SK-N-SH (cell line): Measurements from ENCODE around the gene ZNF138. TPM values are rescaled to one million over a fixed set of nuclear protein-coding genes. Genes with fewer than 3 reads are reported as not detected.
"Not testable (repeated sequence)": the region's sequence is repeated elsewhere in the genome, so short reads cannot be mapped to it uniquely, and the experiment has no call there.

ENCODE experiments used
- CTCF ChIA-PET: fragments of 300-600, 350-600 bp; formaldehyde crosslinking; extraction: SDS; loops from one replicate; lab custom pipeline; 2021; lab: Yijun Ruan, JAX
- POLR2A ChIA-PET: fragments of 350-600 bp; sonication (Branson Sonifier 250); formaldehyde crosslinking; extraction: SDS; loops from one replicate; lab custom pipeline; 2020; ENCODE audit warnings: antibody characterized with exemption, inconsistent platforms; lab: Yijun Ruan, JAX
- DNase-seq: peaks from one replicate; pipeline ENCODE4 v3.0.0; 2012
- H2AFZ ChIP-seq: fragments of 200-600 bp; sonication (generic); 2 replicates; pipeline ENCODE4 v1.8.1; 2016; ENCODE audit warnings: antibody characterized with exemption, mild to moderate bottlenecking, low read depth
- H3F3A ChIP-seq: fragments of 200-600 bp; sonication (generic); replicated peaks from 2 replicates; pipeline ENCODE3; 2016; ENCODE audit warnings: antibody characterized with exemption, mild to moderate bottlenecking; ENCODE audit not compliant: insufficient read depth
- H3K27ac ChIP-seq, 2 experiments: fragments of 200-500 bp in 1 of 2; fragments of 200-600 bp in 1 of 2; sonication (Bioruptor generic) in 1 of 2; sonication (generic), shearing (Covaris generic) in 1 of 2; 2 replicates each; pipeline versions ENCODE4 v1.5.1 to v1.6.1; 2014 to 2016; ENCODE audit warnings: low read depth in 2 of 2, inconsistent platforms in 1 of 2, low read length in 1 of 2, mild to moderate bottlenecking in 1 of 2, mixed read lengths in 1 of 2
- H3K27me3 ChIP-seq: fragments of 200-600 bp; sonication (generic), shearing (Covaris generic); 2 replicates; pipeline ENCODE4 v1.6.1; 2016; ENCODE audit warnings: mixed run types; ENCODE audit not compliant: insufficient read depth
- H3K36me3 ChIP-seq, 2 experiments: fragments of 200-500 bp in 1 of 2; fragments of 200-600 bp in 1 of 2; sonication (Bioruptor generic) in 1 of 2; sonication (generic) in 1 of 2; replicated peaks in 1 of 2; 2 replicates each; pipeline versions ENCODE3 to v1.5.1; 2014 to 2016; ENCODE audit warnings: low read length in 1 of 2, mild to moderate bottlenecking in 1 of 2; ENCODE audit not compliant: insufficient read depth in 2 of 2, control insufficient read depth in 1 of 2
- H3K4me1 ChIP-seq, 2 experiments: fragments of 200-500 bp in 1 of 2; fragments of 200-600 bp in 1 of 2; sonication (Bioruptor generic) in 1 of 2; sonication (generic), shearing (Covaris generic) in 1 of 2; 2 replicates each; pipeline versions ENCODE4 v1.5.1 to v1.6.1; 2014 to 2016; ENCODE audit warnings: low read depth in 1 of 2, low read length in 1 of 2, mixed run types in 1 of 2; ENCODE audit not compliant: insufficient read depth in 2 of 2, control insufficient read depth in 1 of 2
- H3K4me2 ChIP-seq: fragments of 200-600 bp; sonication (generic), shearing (Covaris generic); 2 replicates; pipeline ENCODE4 v1.6.1; 2017; ENCODE audit warnings: mixed run types
- H3K4me3 ChIP-seq, 2 experiments: fragments of 200-500 bp in 1 of 2; fragments of 200-600 bp in 1 of 2; sonication (Bioruptor generic) in 1 of 2; sonication (generic), shearing (Covaris generic) in 1 of 2; 2 replicates each; pipeline versions ENCODE4 v1.5.1 to v1.8.1; 2014 to 2016; ENCODE audit warnings: low read depth in 2 of 2, inconsistent platforms in 1 of 2, low read length in 1 of 2, mild to moderate bottlenecking in 1 of 2, mixed read lengths in 1 of 2, moderate library complexity in 1 of 2
- H3K79me2 ChIP-seq: fragments of 200-600 bp; sonication (generic); 2 replicates; pipeline ENCODE4 v1.8.1; 2017; ENCODE audit warnings: mild to moderate bottlenecking; ENCODE audit not compliant: insufficient read depth
- H3K9ac ChIP-seq: fragments of 200-600 bp; sonication (generic); 2 replicates; pipeline ENCODE4 v1.6.1; 2017; ENCODE audit warnings: mixed run types
- H3K9me2 ChIP-seq: fragments of 200-600 bp; sonication (generic); 2 replicates; pipeline ENCODE4 v1.6.1; 2017; ENCODE audit warnings: mixed run types
- H3K9me3 ChIP-seq: fragments of 200-600 bp; sonication (generic); 2 replicates; pipeline ENCODE4 v1.6.1; 2017; ENCODE audit warnings: mixed run types, mild to moderate bottlenecking, moderate library complexity
- H4K20me1 ChIP-seq: fragments of 200-600 bp; sonication (generic); 2 replicates; pipeline ENCODE4 v1.6.1; 2017; ENCODE audit warnings: mild to moderate bottlenecking, mixed run types; ENCODE audit not compliant: insufficient read depth
- CHD2 ChIP-seq: fragments of 150-350 bp; IDR thresholded peaks from 2 replicates; pipeline ENCODE4 v1.6.1; 2018; ENCODE audit warnings: low read length; ENCODE audit not compliant: partially characterized antibody
- ELF1 ChIP-seq: IDR thresholded peaks from 2 replicates; pipeline ENCODE4 v1.4.0; 2012
- EZH2phosphoT487 ChIP-seq: fragments of 200-600 bp; sonication (generic); IDR thresholded peaks from 2 replicates; pipeline ENCODE4 v1.6.1; 2017; ENCODE audit warnings: low read depth, mixed run types, mild to moderate bottlenecking, antibody characterized with exemption, moderate library complexity, borderline replicate concordance
- FOSL2 ChIP-seq: IDR thresholded peaks from 2 replicates; pipeline ENCODE4 v1.4.0; 2012; ENCODE audit warnings: low read depth, mild to moderate bottlenecking, moderate library complexity, borderline replicate concordance
- FOXJ3 ChIP-seq: sonication (generic); formaldehyde crosslinking; IDR thresholded peaks from 2 replicates; pipeline ENCODE4 v1.5.1; 2020; ENCODE audit warnings: mild to moderate bottlenecking, missing genetic modification reagents
- SMC3 ChIP-seq: IDR thresholded peaks from 2 replicates; pipeline ENCODE4 v1.6.1; 2012; ENCODE audit warnings: low read depth, low read length, improper control_type of control experiment
- WGBS: methylation state at CpG from one replicate; pipeline ENCODE4 v1.1.6; 2017; ENCODE audit warnings: low lambda C conversion rate; 5-methylcytosine and 5-hydroxymethylcytosine counted together
- polyA plus RNA-seq, 3 experiments: library from polyadenylated mRNA; depleted of rRNA; stranded (reverse); fragments of >200 nt; gene quantifications; 2 replicates each; pipeline ENCODE4 v1.2.3, GENCODE V29; 2012
- TF ChIP-seq, protein P1 (sequence below): fragments of 150-350 bp; IDR thresholded peaks from 2 replicates; pipeline ENCODE4 v1.6.1; 2017; ENCODE audit warnings: antibody characterized with exemption, low read length, low read depth, borderline replicate concordance
- TF ChIP-seq, protein P2 (sequence below): IDR thresholded peaks from 2 replicates; pipeline ENCODE4 v1.4.0; 2012; ENCODE audit warnings: low read depth
- TF ChIP-seq, protein P3 (sequence below): IDR thresholded peaks from 2 replicates; pipeline ENCODE4 v1.4.0; 2012; ENCODE audit warnings: low read depth, borderline replicate concordance
- TF ChIP-seq, protein P4 (sequence below): IDR thresholded peaks from 2 replicates; pipeline ENCODE4 v1.6.1; 2012; ENCODE audit warnings: mild to moderate bottlenecking, low read depth, low read length, moderate library complexity
- TF ChIP-seq, protein P5 (sequence below): fragments of 200-600 bp; sonication (generic); IDR thresholded peaks from 2 replicates; pipeline ENCODE4 v1.6.1; 2017; ENCODE audit warnings: antibody characterized with exemption, mild to moderate bottlenecking, moderate library complexity

Gene ZNF138
- polyA plus RNA-seq, 1 of the 3 experiments (the other 2 are of a cell fraction), result 4.9 TPM

DNA sequence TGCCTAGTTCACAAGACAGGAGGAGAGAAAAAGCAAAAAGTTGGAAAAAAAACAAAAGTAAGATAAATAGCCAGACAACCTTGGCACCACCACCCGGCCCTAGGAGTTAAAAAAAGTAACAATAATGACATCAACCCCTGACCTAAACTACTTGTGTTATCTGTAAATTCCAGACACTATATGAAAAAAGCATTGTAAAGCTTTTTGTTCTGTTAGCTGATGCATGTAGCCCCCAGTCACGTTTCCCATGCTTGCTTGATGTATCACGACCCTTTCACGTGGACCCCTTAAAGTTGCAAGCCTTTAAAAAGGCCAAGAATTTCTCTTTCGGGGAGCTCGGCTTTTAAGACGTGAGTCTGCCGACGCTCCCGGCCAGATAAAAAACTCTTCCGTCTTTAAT is 5.0 kb upstream of the ZNF138 start:
- H3K9ac ChIP-seq, H3F3A ChIP-seq, H3K27ac ChIP-seq, H3K4me1 ChIP-seq, H3K4me2 ChIP-seq, H3K36me3 ChIP-seq, H3K9me3 ChIP-seq, H4K20me1 ChIP-seq, H2AFZ ChIP-seq, H3K4me3 ChIP-seq, DNase-seq, H3K9me2 ChIP-seq, POLR2A ChIA-PET, H3K79me2 ChIP-seq, H3K27me3 ChIP-seq, CTCF ChIA-PET: not testable (repeated sequence)
- 52% methylated on average over 11 of the region's 11 CpGs for WGBS

DNA sequence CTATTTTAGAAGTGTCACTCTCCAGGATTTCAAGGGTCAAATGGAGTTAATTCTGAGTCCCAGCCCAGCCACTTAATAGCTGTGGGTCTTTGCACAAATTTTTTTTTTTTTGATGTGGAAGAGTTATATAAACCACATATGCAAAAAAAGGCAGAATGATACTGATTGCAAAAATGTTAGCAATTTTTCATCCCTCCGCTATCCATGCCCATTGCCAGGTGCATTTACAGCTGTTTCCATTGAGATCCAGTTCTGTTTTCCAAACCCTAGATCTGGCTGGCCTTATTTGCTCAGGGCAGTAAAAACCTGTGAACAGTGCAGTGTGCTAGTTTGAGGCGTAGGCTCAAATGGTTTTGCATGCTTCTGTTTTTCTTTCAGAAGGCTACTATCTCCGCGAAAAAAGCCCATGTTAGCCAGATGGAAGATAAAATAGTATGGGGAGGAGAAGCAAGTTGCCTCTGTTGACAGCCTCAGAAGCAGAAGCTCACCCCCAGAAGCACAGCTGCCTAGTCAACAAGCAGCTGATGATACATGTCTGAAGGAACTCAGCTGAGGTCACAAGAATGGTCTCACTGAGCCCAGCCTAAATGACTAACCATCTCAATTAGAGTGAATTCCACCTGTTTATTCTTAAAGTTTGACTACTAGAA is 997 bp upstream of the ZNF138 start:
- Histone ChIP-seq H3K79me2 (peaks cover 38% of the 10 kb centered on the region), H3K4me2 (no peak overlapping the region), H3K27me3 (no peaks in the 10 kb centered on the region), H3F3A (no peaks in the 10 kb centered on the region), H3K4me3 (no peak overlapping the region), H3K4me1 (peaks cover 5 to 13% of the 10 kb centered on the region in 2 experiments; a peak in 2 of 4 replicates), H3K27ac (no peak overlapping the region), H3K9me2 (no peaks in the 10 kb centered on the region), H2AFZ (peak overlapping the region; percentile 82), H3K36me3 (peaks cover 0 to 6% of the 10 kb centered on the region in 2 experiments), H3K9ac (no peak overlapping the region), H4K20me1 (no peaks in the 10 kb centered on the region), H3K9me3 (no peaks in the 10 kb centered on the region)
- CTCF ChIA-PET, result interaction anchor here (0.6 to 1.6 kb wide), 3 partner anchors 10 to 153 kb away, joined by 3 to 5 read pairs (median 4); no protein-coding TSS in a partner anchor
- POLR2A ChIA-PET, result interaction anchor here (1.1 to 1.4 kb wide), 2 partner anchors 10 to 110 kb away, joined by 8 to 9 read pairs; partner anchors contain the start of gene ZNF273
- TF ChIP-seq, protein P1, sequence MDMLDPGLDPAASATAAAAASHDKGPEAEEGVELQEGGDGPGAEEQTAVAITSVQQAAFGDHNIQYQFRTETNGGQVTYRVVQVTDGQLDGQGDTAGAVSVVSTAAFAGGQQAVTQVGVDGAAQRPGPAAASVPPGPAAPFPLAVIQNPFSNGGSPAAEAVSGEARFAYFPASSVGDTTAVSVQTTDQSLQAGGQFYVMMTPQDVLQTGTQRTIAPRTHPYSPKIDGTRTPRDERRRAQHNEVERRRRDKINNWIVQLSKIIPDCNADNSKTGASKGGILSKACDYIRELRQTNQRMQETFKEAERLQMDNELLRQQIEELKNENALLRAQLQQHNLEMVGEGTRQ, result no peak
- TF ChIP-seq ELF1 (no peak), EZH2phosphoT487 (no peak), CHD2 (no peak), SMC3 (no peak)
- TF ChIP-seq, protein P2, sequence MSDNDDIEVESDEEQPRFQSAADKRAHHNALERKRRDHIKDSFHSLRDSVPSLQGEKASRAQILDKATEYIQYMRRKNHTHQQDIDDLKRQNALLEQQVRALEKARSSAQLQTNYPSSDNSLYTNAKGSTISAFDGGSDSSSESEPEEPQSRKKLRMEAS, result no peak
- TF ChIP-seq, protein P3, sequence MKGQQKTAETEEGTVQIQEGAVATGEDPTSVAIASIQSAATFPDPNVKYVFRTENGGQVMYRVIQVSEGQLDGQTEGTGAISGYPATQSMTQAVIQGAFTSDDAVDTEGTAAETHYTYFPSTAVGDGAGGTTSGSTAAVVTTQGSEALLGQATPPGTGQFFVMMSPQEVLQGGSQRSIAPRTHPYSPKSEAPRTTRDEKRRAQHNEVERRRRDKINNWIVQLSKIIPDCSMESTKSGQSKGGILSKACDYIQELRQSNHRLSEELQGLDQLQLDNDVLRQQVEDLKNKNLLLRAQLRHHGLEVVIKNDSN, result no peak
- 93% methylated on average over 4 of the region's 4 CpGs for WGBS
- DNase-seq, result no peak

DNA sequence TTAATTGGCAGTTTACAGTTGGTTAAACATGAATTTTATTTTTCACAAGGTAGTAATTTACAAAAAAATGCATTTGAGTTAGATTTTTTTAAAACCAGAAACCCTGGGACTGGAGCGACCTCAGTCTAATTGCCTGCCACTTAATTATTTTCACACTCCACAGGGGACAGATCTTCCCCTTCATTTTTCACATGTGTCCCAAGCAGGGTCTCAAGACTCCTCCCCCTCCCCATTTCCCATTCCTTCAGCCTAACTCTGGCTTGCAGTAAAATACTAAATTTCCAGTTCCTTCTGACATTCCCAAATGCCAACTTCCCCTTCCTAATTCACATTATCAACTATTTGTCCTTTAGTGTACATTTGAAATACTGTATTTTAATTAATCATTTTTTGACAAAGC is 948 bp downstream of the ZNF138 start:
- WGBS, result 16% methylated on average over 1 of the region's 1 CpG
- peaks cover 57% of the 10 kb centered on the region for H3K79me2 ChIP-seq
- no peak for DNase-seq
- H3F3A ChIP-seq, result no peaks in the 10 kb centered on the region
- no peaks in the 10 kb centered on the region for H3K27me3 ChIP-seq
- peaks cover 10 to 23% of the 10 kb centered on the region in 2 experiments for H3K36me3 ChIP-seq
- no peaks in the 10 kb centered on the region for H3K9me2 ChIP-seq
- peak overlapping the region; percentile 68 to 90; a peak in 3 of 4 replicates for H3K27ac ChIP-seq
- CTCF ChIA-PET, result interaction anchor here (1.5 kb wide), 1 partner anchor 8 kb away, joined by 5 read pairs; no protein-coding TSS in a partner anchor
- peak overlapping the region; percentile 87 for H3K9ac ChIP-seq
- H3K4me2 ChIP-seq, result peak overlapping the region; percentile 85
- H3K9me3 ChIP-seq, result no peaks in the 10 kb centered on the region
- peaks cover 5 to 13% of the 10 kb centered on the region in 2 experiments; a peak in 2 of 4 replicates for H3K4me1 ChIP-seq
- H4K20me1 ChIP-seq, result no peaks in the 10 kb centered on the region
- peak overlapping the region; percentile 78 to 84 for H3K4me3 ChIP-seq
- POLR2A ChIA-PET, result interaction anchor here (0.9 to 1.3 kb wide), 2 partner anchors 9 to 53 kb away, joined by 3 to 4 read pairs; no protein-coding TSS in a partner anchor
- peak overlapping the region; percentile 83 for H2AFZ ChIP-seq
- TF ChIP-seq, protein P4, sequence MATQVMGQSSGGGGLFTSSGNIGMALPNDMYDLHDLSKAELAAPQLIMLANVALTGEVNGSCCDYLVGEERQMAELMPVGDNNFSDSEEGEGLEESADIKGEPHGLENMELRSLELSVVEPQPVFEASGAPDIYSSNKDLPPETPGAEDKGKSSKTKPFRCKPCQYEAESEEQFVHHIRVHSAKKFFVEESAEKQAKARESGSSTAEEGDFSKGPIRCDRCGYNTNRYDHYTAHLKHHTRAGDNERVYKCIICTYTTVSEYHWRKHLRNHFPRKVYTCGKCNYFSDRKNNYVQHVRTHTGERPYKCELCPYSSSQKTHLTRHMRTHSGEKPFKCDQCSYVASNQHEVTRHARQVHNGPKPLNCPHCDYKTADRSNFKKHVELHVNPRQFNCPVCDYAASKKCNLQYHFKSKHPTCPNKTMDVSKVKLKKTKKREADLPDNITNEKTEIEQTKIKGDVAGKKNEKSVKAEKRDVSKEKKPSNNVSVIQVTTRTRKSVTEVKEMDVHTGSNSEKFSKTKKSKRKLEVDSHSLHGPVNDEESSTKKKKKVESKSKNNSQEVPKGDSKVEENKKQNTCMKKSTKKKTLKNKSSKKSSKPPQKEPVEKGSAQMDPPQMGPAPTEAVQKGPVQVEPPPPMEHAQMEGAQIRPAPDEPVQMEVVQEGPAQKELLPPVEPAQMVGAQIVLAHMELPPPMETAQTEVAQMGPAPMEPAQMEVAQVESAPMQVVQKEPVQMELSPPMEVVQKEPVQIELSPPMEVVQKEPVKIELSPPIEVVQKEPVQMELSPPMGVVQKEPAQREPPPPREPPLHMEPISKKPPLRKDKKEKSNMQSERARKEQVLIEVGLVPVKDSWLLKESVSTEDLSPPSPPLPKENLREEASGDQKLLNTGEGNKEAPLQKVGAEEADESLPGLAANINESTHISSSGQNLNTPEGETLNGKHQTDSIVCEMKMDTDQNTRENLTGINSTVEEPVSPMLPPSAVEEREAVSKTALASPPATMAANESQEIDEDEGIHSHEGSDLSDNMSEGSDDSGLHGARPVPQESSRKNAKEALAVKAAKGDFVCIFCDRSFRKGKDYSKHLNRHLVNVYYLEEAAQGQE, result no peak
- no peak for TF ChIP-seq FOXJ3 (CRISPR knock-in tag)
- no peak for TF ChIP-seq FOSL2
- TF ChIP-seq, protein P5, sequence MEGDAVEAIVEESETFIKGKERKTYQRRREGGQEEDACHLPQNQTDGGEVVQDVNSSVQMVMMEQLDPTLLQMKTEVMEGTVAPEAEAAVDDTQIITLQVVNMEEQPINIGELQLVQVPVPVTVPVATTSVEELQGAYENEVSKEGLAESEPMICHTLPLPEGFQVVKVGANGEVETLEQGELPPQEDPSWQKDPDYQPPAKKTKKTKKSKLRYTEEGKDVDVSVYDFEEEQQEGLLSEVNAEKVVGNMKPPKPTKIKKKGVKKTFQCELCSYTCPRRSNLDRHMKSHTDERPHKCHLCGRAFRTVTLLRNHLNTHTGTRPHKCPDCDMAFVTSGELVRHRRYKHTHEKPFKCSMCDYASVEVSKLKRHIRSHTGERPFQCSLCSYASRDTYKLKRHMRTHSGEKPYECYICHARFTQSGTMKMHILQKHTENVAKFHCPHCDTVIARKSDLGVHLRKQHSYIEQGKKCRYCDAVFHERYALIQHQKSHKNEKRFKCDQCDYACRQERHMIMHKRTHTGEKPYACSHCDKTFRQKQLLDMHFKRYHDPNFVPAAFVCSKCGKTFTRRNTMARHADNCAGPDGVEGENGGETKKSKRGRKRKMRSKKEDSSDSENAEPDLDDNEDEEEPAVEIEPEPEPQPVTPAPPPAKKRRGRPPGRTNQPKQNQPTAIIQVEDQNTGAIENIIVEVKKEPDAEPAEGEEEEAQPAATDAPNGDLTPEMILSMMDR, result no peak
- no peak for TF ChIP-seq ELF1
